GM23338 (cell line): ENCODE data around the gene NPB. TPM values are rescaled to one million over a fixed set of nuclear protein-coding genes. Genes with fewer than 3 reads are reported as not detected.

ENCODE experiments used
- ATAC-seq: fragments of 200-7000 bp; cut with Tn5 transposase; 3 replicates; pipeline ENCODE4 v1.9.1; 2020
- DNase-seq: peaks from one replicate; pipeline ENCODE4 v3.0.0-alpha.2; 2015; ENCODE audit warnings: low spot score
- H2AFZ ChIP-seq: fragments of 200-600 bp; sonication (generic); 2 replicates; pipeline ENCODE4 v1.8.0; 2016; ENCODE audit warnings: antibody characterized with exemption, mild to moderate bottlenecking, moderate library complexity
- H3F3A ChIP-seq: fragments of 200-600 bp; sonication (generic); replicated peaks from 2 replicates; pipeline ENCODE4 v1.8.0; 2017; ENCODE audit warnings: antibody characterized with exemption, mixed run types, low read depth
- H3K27ac ChIP-seq: fragments of 200-600 bp; sonication (generic); 2 replicates; pipeline ENCODE4 v1.6.1; 2016; ENCODE audit warnings: low read depth
- H3K27me3 ChIP-seq: fragments of 200-600 bp; sonication (generic); 2 replicates; pipeline ENCODE4 v1.8.0; 2016; ENCODE audit warnings: mild to moderate bottlenecking, mixed run types, moderate library complexity; ENCODE audit not compliant: insufficient read depth
- H3K36me3 ChIP-seq: fragments of 200-600 bp; sonication (generic); 2 replicates; pipeline ENCODE4 v1.8.0; 2016; ENCODE audit warnings: mild to moderate bottlenecking; ENCODE audit not compliant: insufficient read depth
- H3K4me1 ChIP-seq: fragments of 200-600 bp; sonication (generic); 2 replicates; pipeline ENCODE4 v1.8.0; 2016; ENCODE audit warnings: mild to moderate bottlenecking, moderate library complexity; ENCODE audit not compliant: insufficient read depth
- H3K4me2 ChIP-seq: fragments of 200-600 bp; sonication (generic); 2 replicates; pipeline ENCODE4 v1.7.1; 2017; ENCODE audit warnings: mixed run types
- H3K4me3 ChIP-seq: fragments of 200-600 bp; sonication (generic); 2 replicates; pipeline ENCODE4 v1.6.1; 2016; ENCODE audit warnings: mixed run types
- H3K79me2 ChIP-seq: fragments of 200-600 bp; sonication (generic); replicated peaks from 2 replicates; pipeline ENCODE4 v1.8.0; 2017; ENCODE audit warnings: mild to moderate bottlenecking; ENCODE audit not compliant: insufficient read depth
- H3K9me2 ChIP-seq: fragments of 200-600 bp; sonication (generic); 2 replicates; pipeline ENCODE4 v1.8.0; 2017; ENCODE audit not compliant: insufficient read depth
- H4K20me1 ChIP-seq: fragments of 200-600 bp; sonication (generic); replicated peaks from 2 replicates; pipeline ENCODE4 v1.8.0; 2017; ENCODE audit warnings: mild to moderate bottlenecking; ENCODE audit not compliant: insufficient read depth
- H3K27ac Mint-ChIP-seq: 2 replicates; pipeline ENCODE4 v1.8.0; 2020; ENCODE audit warnings: inconsistent platforms, mild to moderate bottlenecking, moderate library complexity, mixed read lengths
- H3K27me3 Mint-ChIP-seq: 3 replicates; pipeline ENCODE4 v1.8.0; 2022; ENCODE audit warnings: low read depth, mild to moderate bottlenecking, moderate library complexity, mixed read lengths, inconsistent platforms; ENCODE audit not compliant: insufficient read depth, poor library complexity
- H3K36me3 Mint-ChIP-seq: 3 replicates; pipeline ENCODE4 v1.8.0; 2021; ENCODE audit warnings: low read depth, mild to moderate bottlenecking, inconsistent platforms, moderate library complexity, mixed read lengths
- H3K4me1 Mint-ChIP-seq: 3 replicates; pipeline ENCODE4 v1.8.0; 2020; ENCODE audit warnings: mild to moderate bottlenecking, inconsistent platforms, mixed read lengths
- H3K4me3 Mint-ChIP-seq: 3 replicates; pipeline ENCODE4 v1.8.0; 2021; ENCODE audit warnings: moderate library complexity, mild to moderate bottlenecking, inconsistent platforms, mixed read lengths
- H3K9me3 Mint-ChIP-seq: 3 replicates; pipeline ENCODE4 v1.8.0; 2020; ENCODE audit warnings: moderate library complexity, mild to moderate bottlenecking, inconsistent platforms, mixed read lengths
- CREB1 ChIP-seq: fragments of 250-450 bp; sonication (Bioruptor Pico); IDR thresholded peaks from 2 replicates; pipeline ENCODE4 v1.5.0; 2020; ENCODE audit warnings: low read depth, mild to moderate bottlenecking, moderate library complexity
- EZH2 ChIP-seq: fragments of 200-600 bp; sonication (generic); IDR thresholded peaks from one replicate; pipeline ENCODE4 v1.8.0; 2017; ENCODE audit warnings: antibody characterized with exemption, mild to moderate bottlenecking, low read depth; ENCODE audit not compliant: unreplicated experiment
- EZH2phosphoT487 ChIP-seq: fragments of 200-600 bp; sonication (generic); IDR thresholded peaks from one replicate; pipeline ENCODE4 v1.8.1; 2018; ENCODE audit warnings: antibody characterized with exemption; ENCODE audit not compliant: unreplicated experiment
- JUNB ChIP-seq: IDR thresholded peaks from one replicate; pipeline ENCODE4 v1.6.1; 2016; ENCODE audit warnings: antibody characterized with exemption; ENCODE audit not compliant: unreplicated experiment
- NANOG ChIP-seq: IDR thresholded peaks from 2 replicates; pipeline ENCODE4 v1.6.1; 2016; ENCODE audit warnings: antibody characterized with exemption, borderline replicate concordance
- POLR2AphosphoS5 ChIP-seq: IDR thresholded peaks from 2 replicates; pipeline ENCODE4 v1.6.1; 2016; ENCODE audit warnings: antibody characterized with exemption, low read depth
- STAT1 ChIP-seq: IDR thresholded peaks from one replicate; pipeline ENCODE4 v1.6.1; 2016; ENCODE audit warnings: antibody characterized with exemption; ENCODE audit not compliant: unreplicated experiment
- ZNF114 ChIP-seq: fragments of 250-450 bp; sonication (Bioruptor Pico); IDR thresholded peaks from 2 replicates; pipeline ENCODE4 v1.5.0; 2020; ENCODE audit warnings: mild to moderate bottlenecking, moderate library complexity
- ZNF331 ChIP-seq: fragments of 250-450 bp; sonication (Bioruptor Pico); IDR thresholded peaks from 2 replicates; pipeline ENCODE4 v1.5.0; 2020; ENCODE audit warnings: low read depth, mild to moderate bottlenecking, moderate library complexity
- polyA plus RNA-seq: library from polyadenylated mRNA; unstranded; fragments of >200 nt; fragmentation: Nextera tagmentation; extraction: Ambion mirVana; gene quantifications from 2 replicates; pipeline ENCODE4 v1.2.1, GENCODE V29; 2016
- total RNA-seq: library from RNA; depleted of rRNA; stranded (reverse); fragments of >200 nt; shearing (Covaris generic); gene quantifications from 2 replicates; pipeline ENCODE4 v1.2.3, GENCODE V29; 2014
- TF ChIP-seq, protein P1 (sequence below): fragments of 250-450 bp; sonication (Bioruptor Pico); IDR thresholded peaks from 2 replicates; pipeline ENCODE4 v1.5.0; 2020; ENCODE audit warnings: mild to moderate bottlenecking, moderate library complexity
- TF ChIP-seq, protein P2 (sequence below), 2 experiments: fragments of 200-600 bp in 1 of 2; sonication (generic) in 1 of 2; conservative IDR thresholded peaks; 2 replicates each; pipeline versions ENCODE4 v1.5.1 to v1.6.1; 2016 to 2017; ENCODE audit warnings: antibody characterized with exemption in 2 of 2, low read depth in 2 of 2, mild to moderate bottlenecking in 2 of 2, moderate library complexity in 1 of 2
- TF ChIP-seq, protein P3 (sequence below): IDR thresholded peaks from one replicate; pipeline ENCODE4 v1.6.1; 2018; ENCODE audit warnings: antibody characterized with exemption; ENCODE audit not compliant: unreplicated experiment
- TF ChIP-seq, protein P4 (sequence below): IDR thresholded peaks from 2 replicates; pipeline ENCODE4 v1.6.1; 2016; ENCODE audit warnings: antibody characterized with exemption

The NPB gene
- total and polyA plus RNA-seq, 2 experiments from 2014 or later, result 3.6 to 3.8 TPM

DNA sequence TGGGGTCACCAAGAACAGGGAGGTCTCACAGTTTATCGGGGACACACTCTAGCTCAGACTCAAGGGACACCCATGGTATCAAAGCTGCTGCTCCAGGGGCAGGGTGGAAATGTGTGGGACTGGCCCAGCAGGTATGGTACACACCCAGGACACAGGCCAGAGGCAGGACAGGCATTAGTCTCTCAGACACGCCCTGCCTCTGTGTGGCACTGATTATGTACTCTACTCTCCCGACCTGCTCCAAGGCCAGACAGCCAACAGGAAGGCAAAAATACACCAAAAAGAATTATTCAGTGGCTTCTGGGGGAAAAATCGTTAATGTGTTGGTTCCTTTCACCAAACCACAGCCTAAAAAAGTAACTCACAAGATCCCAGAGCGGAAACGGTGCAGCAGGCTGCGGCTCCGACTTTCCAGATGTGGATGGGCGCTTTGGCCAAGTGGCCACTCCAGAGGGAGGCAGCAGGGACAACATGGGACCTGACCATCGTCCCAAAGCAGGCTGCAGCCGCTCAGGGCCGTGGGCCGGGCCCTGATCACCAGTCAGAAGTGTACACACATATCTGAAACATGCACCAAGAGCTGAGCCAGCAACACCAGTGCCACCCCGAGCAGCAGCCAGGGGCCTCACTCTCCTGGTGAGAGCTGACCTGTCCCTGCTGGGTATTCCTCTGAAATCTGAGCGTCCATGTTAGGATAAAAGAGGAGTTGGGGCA lies 17.0 kb downstream of the NPB start:
- peaks cover 34% of the 10 kb centered on the region for H3K4me1 Mint-ChIP-seq
- TF ChIP-seq, protein P1, sequence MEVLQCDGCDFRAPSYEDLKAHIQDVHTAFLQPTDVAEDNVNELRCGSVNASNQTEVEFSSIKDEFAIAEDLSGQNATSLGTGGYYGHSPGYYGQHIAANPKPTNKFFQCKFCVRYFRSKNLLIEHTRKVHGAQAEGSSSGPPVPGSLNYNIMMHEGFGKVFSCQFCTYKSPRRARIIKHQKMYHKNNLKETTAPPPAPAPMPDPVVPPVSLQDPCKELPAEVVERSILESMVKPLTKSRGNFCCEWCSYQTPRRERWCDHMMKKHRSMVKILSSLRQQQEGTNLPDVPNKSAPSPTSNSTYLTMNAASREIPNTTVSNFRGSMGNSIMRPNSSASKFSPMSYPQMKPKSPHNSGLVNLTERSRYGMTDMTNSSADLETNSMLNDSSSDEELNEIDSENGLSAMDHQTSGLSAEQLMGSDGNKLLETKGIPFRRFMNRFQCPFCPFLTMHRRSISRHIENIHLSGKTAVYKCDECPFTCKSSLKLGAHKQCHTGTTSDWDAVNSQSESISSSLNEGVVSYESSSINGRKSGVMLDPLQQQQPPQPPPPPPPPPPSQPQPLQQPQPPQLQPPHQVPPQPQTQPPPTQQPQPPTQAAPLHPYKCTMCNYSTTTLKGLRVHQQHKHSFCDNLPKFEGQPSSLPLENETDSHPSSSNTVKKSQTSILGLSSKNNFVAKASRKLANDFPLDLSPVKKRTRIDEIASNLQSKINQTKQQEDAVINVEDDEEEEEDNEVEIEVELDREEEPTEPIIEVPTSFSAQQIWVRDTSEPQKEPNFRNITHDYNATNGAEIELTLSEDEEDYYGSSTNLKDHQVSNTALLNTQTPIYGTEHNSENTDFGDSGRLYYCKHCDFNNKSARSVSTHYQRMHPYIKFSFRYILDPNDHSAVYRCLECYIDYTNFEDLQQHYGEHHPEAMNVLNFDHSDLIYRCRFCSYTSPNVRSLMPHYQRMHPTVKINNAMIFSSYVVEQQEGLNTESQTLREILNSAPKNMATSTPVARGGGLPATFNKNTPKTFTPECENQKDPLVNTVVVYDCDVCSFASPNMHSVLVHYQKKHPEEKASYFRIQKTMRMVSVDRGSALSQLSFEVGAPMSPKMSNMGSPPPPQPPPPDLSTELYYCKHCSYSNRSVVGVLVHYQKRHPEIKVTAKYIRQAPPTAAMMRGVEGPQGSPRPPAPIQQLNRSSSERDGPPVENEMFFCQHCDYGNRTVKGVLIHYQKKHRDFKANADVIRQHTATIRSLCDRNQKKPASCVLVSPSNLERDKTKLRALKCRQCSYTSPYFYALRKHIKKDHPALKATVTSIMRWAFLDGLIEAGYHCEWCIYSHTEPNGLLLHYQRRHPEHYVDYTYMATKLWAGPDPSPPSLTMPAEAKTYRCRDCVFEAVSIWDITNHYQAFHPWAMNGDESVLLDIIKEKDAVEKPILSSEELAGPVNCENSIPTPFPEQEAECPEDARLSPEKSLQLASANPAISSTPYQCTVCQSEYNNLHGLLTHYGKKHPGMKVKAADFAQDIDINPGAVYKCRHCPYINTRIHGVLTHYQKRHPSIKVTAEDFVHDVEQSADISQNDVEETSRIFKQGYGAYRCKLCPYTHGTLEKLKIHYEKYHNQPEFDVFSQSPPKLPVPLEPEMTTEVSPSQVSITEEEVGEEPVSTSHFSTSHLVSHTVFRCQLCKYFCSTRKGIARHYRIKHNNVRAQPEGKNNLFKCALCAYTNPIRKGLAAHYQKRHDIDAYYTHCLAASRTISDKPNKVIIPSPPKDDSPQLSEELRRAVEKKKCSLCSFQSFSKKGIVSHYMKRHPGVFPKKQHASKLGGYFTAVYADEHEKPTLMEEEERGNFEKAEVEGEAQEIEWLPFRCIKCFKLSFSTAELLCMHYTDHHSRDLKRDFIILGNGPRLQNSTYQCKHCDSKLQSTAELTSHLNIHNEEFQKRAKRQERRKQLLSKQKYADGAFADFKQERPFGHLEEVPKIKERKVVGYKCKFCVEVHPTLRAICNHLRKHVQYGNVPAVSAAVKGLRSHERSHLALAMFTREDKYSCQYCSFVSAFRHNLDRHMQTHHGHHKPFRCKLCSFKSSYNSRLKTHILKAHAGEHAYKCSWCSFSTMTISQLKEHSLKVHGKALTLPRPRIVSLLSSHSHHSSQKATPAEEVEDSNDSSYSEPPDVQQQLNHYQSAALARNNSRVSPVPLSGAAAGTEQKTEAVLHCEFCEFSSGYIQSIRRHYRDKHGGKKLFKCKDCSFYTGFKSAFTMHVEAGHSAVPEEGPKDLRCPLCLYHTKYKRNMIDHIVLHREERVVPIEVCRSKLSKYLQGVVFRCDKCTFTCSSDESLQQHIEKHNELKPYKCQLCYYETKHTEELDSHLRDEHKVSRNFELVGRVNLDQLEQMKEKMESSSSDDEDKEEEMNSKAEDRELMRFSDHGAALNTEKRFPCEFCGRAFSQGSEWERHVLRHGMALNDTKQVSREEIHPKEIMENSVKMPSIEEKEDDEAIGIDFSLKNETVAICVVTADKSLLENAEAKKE, result no peak
- TF ChIP-seq ZNF114 (CRISPR knock-in tag) (no peak), EZH2 (no peak), STAT1 (no peak), ZNF331 (no peak), CREB1 (CRISPR knock-in tag) (no peak), EZH2phosphoT487 (no peak), JUNB (no peak), NANOG (no peak), POLR2AphosphoS5 (no peak)
- TF ChIP-seq, protein P2, sequence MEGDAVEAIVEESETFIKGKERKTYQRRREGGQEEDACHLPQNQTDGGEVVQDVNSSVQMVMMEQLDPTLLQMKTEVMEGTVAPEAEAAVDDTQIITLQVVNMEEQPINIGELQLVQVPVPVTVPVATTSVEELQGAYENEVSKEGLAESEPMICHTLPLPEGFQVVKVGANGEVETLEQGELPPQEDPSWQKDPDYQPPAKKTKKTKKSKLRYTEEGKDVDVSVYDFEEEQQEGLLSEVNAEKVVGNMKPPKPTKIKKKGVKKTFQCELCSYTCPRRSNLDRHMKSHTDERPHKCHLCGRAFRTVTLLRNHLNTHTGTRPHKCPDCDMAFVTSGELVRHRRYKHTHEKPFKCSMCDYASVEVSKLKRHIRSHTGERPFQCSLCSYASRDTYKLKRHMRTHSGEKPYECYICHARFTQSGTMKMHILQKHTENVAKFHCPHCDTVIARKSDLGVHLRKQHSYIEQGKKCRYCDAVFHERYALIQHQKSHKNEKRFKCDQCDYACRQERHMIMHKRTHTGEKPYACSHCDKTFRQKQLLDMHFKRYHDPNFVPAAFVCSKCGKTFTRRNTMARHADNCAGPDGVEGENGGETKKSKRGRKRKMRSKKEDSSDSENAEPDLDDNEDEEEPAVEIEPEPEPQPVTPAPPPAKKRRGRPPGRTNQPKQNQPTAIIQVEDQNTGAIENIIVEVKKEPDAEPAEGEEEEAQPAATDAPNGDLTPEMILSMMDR (conservative IDR thresholded peaks at IDR 0.05; ENCODE audit: low read depth in 2 of 2), result no peak
- TF ChIP-seq, protein P3, sequence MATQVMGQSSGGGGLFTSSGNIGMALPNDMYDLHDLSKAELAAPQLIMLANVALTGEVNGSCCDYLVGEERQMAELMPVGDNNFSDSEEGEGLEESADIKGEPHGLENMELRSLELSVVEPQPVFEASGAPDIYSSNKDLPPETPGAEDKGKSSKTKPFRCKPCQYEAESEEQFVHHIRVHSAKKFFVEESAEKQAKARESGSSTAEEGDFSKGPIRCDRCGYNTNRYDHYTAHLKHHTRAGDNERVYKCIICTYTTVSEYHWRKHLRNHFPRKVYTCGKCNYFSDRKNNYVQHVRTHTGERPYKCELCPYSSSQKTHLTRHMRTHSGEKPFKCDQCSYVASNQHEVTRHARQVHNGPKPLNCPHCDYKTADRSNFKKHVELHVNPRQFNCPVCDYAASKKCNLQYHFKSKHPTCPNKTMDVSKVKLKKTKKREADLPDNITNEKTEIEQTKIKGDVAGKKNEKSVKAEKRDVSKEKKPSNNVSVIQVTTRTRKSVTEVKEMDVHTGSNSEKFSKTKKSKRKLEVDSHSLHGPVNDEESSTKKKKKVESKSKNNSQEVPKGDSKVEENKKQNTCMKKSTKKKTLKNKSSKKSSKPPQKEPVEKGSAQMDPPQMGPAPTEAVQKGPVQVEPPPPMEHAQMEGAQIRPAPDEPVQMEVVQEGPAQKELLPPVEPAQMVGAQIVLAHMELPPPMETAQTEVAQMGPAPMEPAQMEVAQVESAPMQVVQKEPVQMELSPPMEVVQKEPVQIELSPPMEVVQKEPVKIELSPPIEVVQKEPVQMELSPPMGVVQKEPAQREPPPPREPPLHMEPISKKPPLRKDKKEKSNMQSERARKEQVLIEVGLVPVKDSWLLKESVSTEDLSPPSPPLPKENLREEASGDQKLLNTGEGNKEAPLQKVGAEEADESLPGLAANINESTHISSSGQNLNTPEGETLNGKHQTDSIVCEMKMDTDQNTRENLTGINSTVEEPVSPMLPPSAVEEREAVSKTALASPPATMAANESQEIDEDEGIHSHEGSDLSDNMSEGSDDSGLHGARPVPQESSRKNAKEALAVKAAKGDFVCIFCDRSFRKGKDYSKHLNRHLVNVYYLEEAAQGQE, result no peak
- TF ChIP-seq, protein P4, sequence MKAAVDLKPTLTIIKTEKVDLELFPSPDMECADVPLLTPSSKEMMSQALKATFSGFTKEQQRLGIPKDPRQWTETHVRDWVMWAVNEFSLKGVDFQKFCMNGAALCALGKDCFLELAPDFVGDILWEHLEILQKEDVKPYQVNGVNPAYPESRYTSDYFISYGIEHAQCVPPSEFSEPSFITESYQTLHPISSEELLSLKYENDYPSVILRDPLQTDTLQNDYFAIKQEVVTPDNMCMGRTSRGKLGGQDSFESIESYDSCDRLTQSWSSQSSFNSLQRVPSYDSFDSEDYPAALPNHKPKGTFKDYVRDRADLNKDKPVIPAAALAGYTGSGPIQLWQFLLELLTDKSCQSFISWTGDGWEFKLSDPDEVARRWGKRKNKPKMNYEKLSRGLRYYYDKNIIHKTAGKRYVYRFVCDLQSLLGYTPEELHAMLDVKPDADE, result no peak
- peaks cover 56% of the 10 kb centered on the region for H3K36me3 Mint-ChIP-seq
- Histone ChIP-seq H3K4me3 (no peak overlapping the region), H3K79me2 (peaks cover 59% of the 10 kb centered on the region), H3F3A (peaks cover 34% of the 10 kb centered on the region), H2AFZ (no peak overlapping the region), H3K27me3 (no peaks in the 10 kb centered on the region), H3K27ac (0 out of 2 replicates have a peak overlapping the region, but pooled peaks have one; percentile 26), H3K36me3 (no peaks in the 10 kb centered on the region; the same call in 1 of the 2 replicates), H4K20me1 (peaks cover 15% of the 10 kb centered on the region; the same call in 1 of the 2 replicates), H3K9me2 (no peaks in the 10 kb centered on the region), H3K4me2 (no peak overlapping the region), H3K4me1 (peaks cover 15% of the 10 kb centered on the region)
- H3K4me3 Mint-ChIP-seq, result peak overlapping the region; percentile 75
- DNase-seq, result no peak
- ATAC-seq, result no peak
- no peaks in the 10 kb centered on the region; the same call in 2 of the 3 replicates for H3K9me3 Mint-ChIP-seq
- H3K27ac Mint-ChIP-seq, result peak overlapping the region; percentile 40
- H3K27me3 Mint-ChIP-seq, result peaks cover 38% of the 10 kb centered on the region
